Left colon (tissue), 2 donors: Measurements from ENCODE around the gene HPGDS. TPM values are rescaled to one million over a fixed set of nuclear protein-coding genes. Genes with fewer than 3 reads are reported as not detected.

Experiments used
- ATAC-seq: fragments of 200-7000 bp; cut with Tn5 transposase; one replicate; pipeline ENCODE4 v1.9.1; 2020; ENCODE audit warnings: mild to moderate bottlenecking, moderate library complexity
- DNase-seq, 2 donors: peaks; one replicate each; pipeline ENCODE4 v3.0.0-alpha.2; 2020
- intact Hi-C, 2 donors: fragments of 100-400 bp; cut with DNase I in 1 of 2; cut with micrococcal nuclease in 1 of 2; formaldehyde crosslinking; loops; one replicate each; pipeline versions ENCODE4 v1.11.2 to v1.14.0; 2022; cut with DNase I, micrococcal nuclease
- total RNA-seq, 2 donors: library from RNA; stranded (reverse); fragmentation: NEBNext Ultra II Directional; extraction: Animal tissue kit (Norgen Biotek cat#: 25700); gene quantifications; one replicate each; pipeline ENCODE4 v1.2.1, GENCODE V29; 2021
- donor health status: DM: no; HTN: no; CAD: no.
- donor health status: DM: yes; HTN: yes; CAD: no.

Gene HPGDS
- total RNA-seq, 2 donors from 2014 or later: 2.9 to 3.3 TPM

DNA sequence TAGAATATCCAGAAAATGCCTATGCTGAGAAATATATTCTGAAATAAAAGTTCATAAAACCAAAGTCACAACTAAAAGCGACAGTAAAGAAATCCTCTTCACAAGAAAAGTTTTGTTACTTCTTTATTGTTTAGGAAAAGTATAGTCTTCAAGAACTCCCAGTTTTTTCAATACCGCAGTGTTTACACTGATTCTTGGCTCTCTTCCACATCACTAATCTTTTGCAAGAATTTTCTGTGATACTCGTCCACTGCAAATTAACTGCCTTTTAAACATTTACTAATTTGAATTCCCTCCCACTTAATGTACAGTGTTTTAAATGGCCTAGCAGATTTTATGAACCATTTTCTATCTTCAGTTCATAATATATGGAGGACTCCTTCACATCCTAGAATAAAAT lies 65.1 kb downstream of the HPGDS start:
- DNase-seq (no peak), ATAC-seq (no peak)
- intact Hi-C loops: no loop called here

DNA sequence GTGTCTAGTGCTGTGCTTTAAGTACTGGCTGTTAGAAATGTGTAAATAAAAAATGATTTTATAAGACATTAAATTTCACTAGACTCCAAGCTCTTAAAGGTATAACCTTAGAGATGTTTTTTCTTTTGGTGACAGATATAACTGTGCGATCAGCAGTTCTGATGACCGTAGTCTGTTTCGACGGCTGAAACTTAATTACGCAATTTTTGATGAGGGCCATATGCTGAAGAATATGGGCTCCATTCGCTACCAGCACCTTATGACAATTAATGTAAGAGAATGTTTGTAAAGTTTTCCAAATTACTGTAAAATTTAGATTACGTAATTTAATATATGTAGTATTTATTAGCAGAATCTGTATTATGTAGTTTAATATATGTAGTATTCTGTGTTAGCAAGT lies 66.4 kb downstream of the HPGDS start:
- intact Hi-C loops: no loop called here
- DNase-seq (no peak), ATAC-seq (no peak)

DNA sequence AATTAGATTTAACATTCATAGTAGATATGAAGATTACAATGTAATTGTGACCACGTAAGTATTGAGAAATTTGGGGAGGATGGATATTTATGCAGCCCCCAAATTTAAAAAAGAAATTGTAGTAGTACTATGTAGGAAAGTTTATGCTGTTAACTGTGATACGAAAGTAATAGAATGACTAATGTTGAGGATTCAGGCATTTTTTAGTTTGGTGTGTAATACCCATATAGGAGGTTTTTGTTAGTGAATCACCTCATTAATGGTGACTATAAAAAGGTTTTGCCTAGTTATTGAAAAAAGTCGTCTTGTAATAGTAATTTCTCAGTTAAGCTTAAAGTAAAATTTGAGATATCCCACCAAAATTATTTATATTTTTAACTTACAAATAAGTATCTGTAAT lies 67.7 kb downstream of the HPGDS start:
- intact Hi-C loops: no loop called here
- no peak for DNase-seq
- ATAC-seq: no peak

DNA sequence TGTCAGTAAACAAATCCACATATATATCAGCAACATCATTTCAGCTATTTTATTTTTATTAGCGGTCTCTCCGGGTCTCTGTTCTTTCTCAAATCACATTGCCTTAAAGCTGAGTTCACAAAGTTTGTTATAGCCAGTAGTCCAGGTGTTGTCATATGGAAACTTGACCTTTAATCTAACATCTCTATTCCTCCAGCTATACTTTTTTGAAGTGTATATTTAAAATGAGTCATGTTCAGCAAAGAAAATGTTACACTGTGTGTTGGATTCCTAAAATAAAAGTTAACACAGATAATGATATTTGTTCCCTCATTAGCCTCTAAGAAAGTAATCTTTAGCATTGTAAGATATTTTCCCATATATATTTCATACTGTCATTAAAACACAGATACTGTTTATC lies 71.4 kb downstream of the HPGDS start:
- ATAC-seq (no peak), DNase-seq (no peak)
- intact Hi-C loops: no loop called here

DNA sequence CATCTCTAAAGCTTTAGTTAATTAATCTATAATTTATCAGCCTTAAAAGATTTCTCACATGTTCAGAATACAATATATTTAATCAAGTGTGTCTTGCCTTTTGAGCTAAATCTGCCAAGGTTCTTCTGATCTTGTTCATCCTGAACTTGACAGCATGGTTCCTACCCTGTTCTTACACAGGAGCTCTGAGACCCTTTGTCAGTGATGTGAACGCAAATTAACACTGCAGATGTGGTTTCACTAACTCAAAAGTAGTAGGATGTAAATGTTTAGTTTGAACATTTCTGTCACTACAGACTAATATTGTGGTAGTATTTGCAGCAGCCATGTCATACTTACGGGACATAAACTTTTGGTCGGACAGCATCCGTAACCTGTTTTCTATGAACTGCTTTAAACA lies 75.6 kb downstream of the HPGDS start:
- ATAC-seq: no peak
- intact Hi-C loops: no loop called here

DNA sequence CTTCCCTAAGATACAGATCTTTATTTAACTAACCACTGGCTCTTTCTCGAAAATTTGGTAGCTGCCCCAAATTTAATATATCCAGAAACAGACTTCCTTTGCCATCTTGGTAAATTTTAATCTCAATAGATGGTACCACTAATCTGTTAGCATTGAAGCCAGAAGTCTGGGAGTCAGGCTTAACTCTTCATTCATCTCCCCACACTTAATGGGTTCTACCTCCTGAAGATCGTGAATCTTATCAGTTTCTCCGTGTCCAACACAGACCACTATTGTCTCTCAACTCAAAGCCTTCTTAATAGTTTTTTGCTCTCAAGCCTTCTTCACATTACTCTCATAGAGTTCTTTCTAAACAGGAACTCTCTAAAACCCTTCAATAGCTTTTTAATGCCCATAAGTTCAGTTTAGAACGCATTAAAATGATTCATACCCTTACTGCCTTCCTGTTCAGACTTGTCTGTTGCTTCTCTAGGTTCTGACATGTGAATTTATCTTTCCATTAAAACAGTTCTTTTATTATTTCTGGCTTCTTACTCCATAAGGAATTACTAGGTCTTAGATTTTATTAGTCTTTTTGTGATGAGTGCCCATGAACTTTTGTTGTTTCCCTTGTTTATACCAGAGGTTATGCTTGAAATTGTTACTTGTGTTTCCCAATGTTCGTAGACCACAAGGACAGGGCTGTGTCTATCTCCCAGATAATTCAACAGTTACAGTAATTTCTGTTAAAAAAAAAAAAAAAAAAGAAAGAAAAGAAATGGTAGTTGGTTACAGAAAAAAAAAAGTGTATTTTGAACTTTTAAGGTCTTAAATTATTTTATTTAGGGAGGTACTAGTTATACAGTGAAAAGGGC lies 80.2 kb downstream of the HPGDS start:
- ATAC-seq (no peak), DNase-seq (no peak)
- intact Hi-C loops: no loop called here

More for the DNA sequence above, 75.6 kb downstream of the HPGDS start:
- DNase-seq: no peak

DNA sequence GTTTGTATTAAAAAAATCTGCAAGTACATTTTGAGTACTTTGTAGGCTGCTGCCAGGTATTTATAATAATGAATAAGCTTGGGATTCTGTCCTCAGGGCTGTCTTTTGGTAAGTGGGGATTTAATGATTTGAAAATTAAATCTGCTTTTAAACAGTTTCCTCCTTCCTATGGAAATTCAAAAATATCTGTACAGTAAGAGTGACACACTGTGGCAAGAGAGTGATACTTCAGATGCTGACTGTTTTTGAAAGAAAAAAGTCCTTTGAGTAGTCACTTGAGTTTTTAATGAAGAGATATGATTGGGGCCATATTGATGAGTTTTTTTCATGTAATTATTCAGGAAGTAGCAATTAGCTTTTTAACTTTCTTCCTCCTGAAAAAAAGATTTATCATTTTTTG lies 85.8 kb downstream of the HPGDS start:
- ATAC-seq: no peak
- intact Hi-C loops: no loop called here
- no peak for DNase-seq

DNA sequence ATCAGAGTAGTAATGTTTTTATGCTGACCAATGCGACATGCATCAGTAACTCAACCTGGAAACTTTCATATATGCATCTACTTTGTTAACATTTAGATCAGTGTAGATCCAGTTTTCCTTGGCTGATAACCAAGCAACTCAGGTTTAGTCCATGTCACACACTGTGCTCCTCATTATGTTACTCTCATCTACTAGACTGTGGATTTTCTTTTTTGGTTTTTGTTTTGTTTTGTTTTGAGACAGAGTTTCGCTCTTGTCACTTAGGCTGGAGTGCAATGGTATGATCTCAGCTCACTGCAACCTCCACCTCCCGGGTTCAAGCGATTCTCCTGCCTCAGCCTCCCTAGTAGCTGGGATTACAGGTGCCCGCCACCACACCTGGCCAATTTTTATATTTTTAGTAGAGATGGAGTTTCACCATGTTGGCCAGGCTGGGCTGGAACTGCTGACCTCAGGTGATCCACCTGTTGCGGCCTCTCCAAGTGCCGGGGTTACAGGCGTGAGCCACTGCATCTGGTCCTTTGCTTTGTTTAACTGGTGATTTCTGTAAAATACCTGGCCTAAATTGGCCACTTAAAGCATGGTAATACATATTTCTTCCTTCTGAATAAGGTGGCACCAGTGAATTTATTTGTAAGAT lies 86.4 kb downstream of the HPGDS start:
- intact Hi-C loops: no loop called here
- no peak for ATAC-seq
- DNase-seq: no peak

DNA sequence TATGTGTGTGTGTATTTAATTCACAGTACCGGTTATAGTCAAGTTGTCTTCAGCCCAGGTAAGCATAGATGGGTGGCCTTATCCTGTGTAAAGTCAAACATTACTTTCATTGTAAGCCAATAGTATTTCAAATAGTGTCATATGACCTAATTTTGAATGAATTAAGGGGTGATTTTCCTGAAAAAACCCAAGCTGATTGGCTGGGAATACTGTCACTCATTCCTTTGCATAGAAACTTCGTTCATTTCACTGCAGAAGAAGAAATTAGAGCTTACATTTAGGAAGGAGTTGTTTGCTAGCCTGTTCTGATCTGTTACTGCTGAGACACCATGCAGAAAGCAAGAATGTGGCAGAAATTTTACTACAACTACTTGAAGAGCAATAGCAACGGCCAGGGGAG lies 89.6 kb downstream of the HPGDS start:
- ATAC-seq (no peak), DNase-seq (no peak)
- intact Hi-C loops: no loop called here

DNA sequence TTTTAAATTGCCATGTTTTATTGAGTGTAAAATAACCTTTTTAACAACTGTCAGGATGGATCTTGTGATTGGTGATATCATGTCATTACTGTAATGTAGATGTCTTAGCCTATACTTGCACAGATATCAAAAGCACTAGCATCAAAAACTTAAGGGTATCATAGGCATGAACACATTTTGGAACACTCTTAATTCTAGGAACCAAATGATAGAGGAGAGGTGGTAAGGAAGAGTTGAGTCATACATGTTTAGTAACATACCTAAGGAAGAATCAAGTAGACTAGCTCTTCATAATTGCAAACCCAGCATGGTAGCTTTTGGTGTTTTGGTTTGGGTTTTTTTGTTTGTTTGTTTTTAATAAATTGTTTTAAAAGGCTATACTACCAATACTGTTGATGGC lies 91.5 kb downstream of the HPGDS start:
- ATAC-seq: no peak
- no peak for DNase-seq
- intact Hi-C loops: no loop called here

Other genes with a start within 250 kb of the HPGDS start
- 10 to 100 TPM; 18.0 to 18.4 TPM for gene SMARCAD1, start 135.0 kb downstream of the HPGDS start, total RNA-seq
- 100 to 1,000 TPM; 148 to 153 TPM for gene PDLIM5, start 109.1 kb upstream of the HPGDS start, total RNA-seq